ENCODE results near the gene C1QA.

Gene C1QA

DNA sequence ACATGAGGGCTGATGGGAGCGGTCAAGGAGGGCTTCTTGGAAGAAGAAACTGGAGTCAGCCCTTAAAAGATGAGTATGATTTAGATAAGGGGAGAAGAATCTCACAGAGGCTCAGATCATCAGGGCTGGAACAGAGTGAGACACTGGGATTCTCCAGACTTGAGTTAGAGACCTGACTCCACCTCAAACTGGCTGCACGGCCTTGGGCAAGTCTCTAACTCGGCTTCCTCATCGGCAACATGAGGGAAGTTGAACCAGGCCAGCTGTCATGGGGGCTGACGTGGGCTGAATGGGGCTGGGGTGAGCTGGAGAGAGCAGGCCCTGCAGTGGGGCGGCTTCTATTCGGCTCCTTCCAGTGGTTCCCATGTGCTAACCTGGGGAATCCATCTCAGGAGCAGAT is 9.5 kb downstream of the C1QA start:
- no peaks in the 10 kb centered on the region for H4K20me1 ChIP-seq (ENCODE audit: insufficient read depth)
- TF ChIP-seq, protein P1, sequence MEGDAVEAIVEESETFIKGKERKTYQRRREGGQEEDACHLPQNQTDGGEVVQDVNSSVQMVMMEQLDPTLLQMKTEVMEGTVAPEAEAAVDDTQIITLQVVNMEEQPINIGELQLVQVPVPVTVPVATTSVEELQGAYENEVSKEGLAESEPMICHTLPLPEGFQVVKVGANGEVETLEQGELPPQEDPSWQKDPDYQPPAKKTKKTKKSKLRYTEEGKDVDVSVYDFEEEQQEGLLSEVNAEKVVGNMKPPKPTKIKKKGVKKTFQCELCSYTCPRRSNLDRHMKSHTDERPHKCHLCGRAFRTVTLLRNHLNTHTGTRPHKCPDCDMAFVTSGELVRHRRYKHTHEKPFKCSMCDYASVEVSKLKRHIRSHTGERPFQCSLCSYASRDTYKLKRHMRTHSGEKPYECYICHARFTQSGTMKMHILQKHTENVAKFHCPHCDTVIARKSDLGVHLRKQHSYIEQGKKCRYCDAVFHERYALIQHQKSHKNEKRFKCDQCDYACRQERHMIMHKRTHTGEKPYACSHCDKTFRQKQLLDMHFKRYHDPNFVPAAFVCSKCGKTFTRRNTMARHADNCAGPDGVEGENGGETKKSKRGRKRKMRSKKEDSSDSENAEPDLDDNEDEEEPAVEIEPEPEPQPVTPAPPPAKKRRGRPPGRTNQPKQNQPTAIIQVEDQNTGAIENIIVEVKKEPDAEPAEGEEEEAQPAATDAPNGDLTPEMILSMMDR (conservative IDR thresholded peaks at IDR 0.05; ENCODE audit: low read depth, low read length), result no peak
- H3K4me1 ChIP-seq (ENCODE audit: low read depth, poor library complexity, severe bottlenecking), result no peaks in the 10 kb centered on the region
- peaks cover 54% of the 10 kb centered on the region for H3K27me3 ChIP-seq (ENCODE audit: insufficient read depth, low read depth)
- no peak overlapping the region for H3K4me3 ChIP-seq (IDR thresholded peaks at IDR 0.05; ENCODE audit: insufficient read depth, low read depth, low read length)
- H2AFZ ChIP-seq (ENCODE audit: low read depth), result no peak overlapping the region
- H3K9ac ChIP-seq, result no peak overlapping the region
- H3K4me2 ChIP-seq, result no peak overlapping the region
- H3K79me2 ChIP-seq (ENCODE audit: insufficient read depth, low read depth), result no peaks in the 10 kb centered on the region
- no peak overlapping the region for H3K27ac ChIP-seq
- H3K36me3 ChIP-seq (ENCODE audit: insufficient read depth), result no peaks in the 10 kb centered on the region

DNA sequence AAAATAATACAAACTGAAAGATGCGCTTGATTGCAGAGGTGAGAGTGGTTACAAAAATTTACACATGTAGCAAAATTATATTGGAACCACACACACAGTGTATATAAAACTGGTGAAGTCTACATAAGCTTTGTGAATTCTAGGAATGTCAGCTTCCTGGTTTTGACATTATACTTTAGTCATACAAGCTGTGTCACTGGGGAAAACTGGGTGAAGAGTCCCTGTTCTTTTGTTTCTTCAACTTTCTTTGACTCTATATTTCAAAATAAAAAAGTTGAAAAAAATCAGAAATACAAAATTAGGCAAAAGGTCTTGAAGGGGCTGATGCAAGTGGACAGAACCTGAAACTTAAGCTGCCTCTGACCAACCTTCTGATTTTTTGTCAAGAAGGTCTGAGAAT is 10.0 kb downstream of the C1QA start:
- Histone ChIP-seq H3K4me1 (ENCODE audit: low read depth, poor library complexity, severe bottlenecking) (no peaks in the 10 kb centered on the region), H3K4me3 (IDR thresholded peaks at IDR 0.05; ENCODE audit: insufficient read depth, low read depth, low read length) (no peak overlapping the region), H3K27ac (no peak overlapping the region), H2AFZ (ENCODE audit: low read depth) (no peak overlapping the region), H3K9ac (no peak overlapping the region), H4K20me1 (ENCODE audit: insufficient read depth) (no peaks in the 10 kb centered on the region), H3K79me2 (ENCODE audit: insufficient read depth, low read depth) (no peaks in the 10 kb centered on the region), H3K36me3 (ENCODE audit: insufficient read depth) (no peaks in the 10 kb centered on the region), H3K4me2 (no peak overlapping the region), H3K27me3 (ENCODE audit: insufficient read depth, low read depth) (peaks cover 58% of the 10 kb centered on the region)
- TF ChIP-seq, protein P1 (conservative IDR thresholded peaks at IDR 0.05; ENCODE audit: low read depth, low read length), result no peak

DNA sequence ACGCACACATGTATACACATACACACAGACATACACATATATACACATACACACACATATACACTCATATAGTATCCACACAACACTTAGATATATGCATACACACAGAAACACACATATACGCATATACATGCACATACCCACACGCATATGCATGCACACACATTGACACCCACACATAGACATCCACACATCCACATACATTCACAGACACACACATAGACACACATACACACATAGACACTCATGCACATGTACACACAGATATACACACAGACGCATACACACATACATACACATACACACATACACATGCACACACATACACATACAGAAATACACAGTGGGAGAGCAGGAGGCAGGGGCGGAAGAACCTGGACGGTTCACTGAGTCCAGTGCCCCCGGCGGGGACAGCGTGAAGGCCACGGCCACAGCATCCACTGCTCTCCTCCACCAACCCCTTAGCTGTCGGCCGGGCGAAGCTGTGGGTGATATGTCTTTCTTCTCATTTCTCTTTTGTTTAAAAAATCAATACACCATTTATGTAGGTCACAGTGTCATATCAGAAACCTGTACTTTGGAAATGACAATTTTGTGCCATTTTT is 13.8 kb downstream of the C1QA start:
- H3K27me3 ChIP-seq (ENCODE audit: insufficient read depth, low read depth), result peaks cover 81% of the 10 kb centered on the region
- no peaks in the 10 kb centered on the region for H3K4me1 ChIP-seq (ENCODE audit: low read depth, poor library complexity, severe bottlenecking)
- TF ChIP-seq, protein P1 (conservative IDR thresholded peaks at IDR 0.05; ENCODE audit: low read depth, low read length), result no peak
- no peak overlapping the region for H3K9ac ChIP-seq
- no peak overlapping the region for H3K4me3 ChIP-seq (IDR thresholded peaks at IDR 0.05; ENCODE audit: insufficient read depth, low read depth, low read length)
- H3K36me3 ChIP-seq (ENCODE audit: insufficient read depth), result no peaks in the 10 kb centered on the region
- H3K27ac ChIP-seq, result no peak overlapping the region
- no peak overlapping the region for H2AFZ ChIP-seq (ENCODE audit: low read depth)
- no peaks in the 10 kb centered on the region for H4K20me1 ChIP-seq (ENCODE audit: insufficient read depth)
- no peaks in the 10 kb centered on the region for H3K79me2 ChIP-seq (ENCODE audit: insufficient read depth, low read depth)
- H3K4me2 ChIP-seq, result no peak overlapping the region

DNA sequence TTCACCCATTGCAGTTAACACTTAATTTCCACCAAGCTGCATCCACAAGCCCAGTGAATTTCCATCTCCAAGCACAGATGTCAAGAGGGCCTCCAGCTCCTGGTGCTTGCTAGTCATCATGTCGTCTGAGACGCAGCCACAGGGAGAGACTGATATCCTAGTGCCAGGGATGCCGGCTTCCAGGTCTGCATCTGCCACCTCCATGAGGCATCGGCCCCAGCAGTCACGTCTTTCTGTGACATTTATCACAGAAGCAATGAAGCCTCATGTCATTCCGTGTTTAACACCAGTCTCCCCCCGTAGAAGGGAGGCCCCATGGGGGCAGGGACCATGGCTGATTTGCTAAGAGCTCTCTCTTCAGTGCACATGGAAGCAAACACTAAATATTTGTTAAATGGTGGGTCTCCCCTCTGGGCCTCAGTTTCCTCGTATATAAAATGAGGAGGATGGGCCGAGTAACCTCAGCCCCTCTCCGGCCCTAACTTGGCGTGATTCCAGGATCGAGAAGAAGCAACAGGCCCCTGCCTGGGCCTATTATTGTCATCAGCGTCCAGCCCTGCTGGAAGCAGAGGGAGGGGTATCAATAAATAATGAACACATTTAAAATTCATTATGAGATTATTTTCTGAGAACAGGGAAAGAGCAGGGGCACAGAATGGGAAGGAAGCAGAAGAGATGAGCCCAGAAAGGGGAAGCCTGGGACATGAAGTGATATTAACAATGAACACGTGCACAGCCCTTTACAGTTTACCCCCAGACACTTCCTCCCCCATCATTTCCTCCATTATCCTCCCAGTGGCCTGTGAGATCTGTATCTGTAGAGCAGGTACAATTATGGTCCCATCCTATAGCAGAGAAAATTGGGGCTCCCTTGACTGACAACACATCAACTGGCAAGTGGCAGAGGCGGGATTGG is 15.8 kb downstream of the C1QA start:
- H3K79me2 ChIP-seq (ENCODE audit: insufficient read depth, low read depth), result no peaks in the 10 kb centered on the region
- H3K27me3 ChIP-seq (ENCODE audit: insufficient read depth, low read depth), result peaks cover 79% of the 10 kb centered on the region
- H2AFZ ChIP-seq (ENCODE audit: low read depth), result no peak overlapping the region
- no peak overlapping the region for H3K9ac ChIP-seq
- no peak overlapping the region for H3K4me3 ChIP-seq (IDR thresholded peaks at IDR 0.05; ENCODE audit: insufficient read depth, low read depth, low read length)
- H3K4me2 ChIP-seq, result no peak overlapping the region
- H3K36me3 ChIP-seq (ENCODE audit: insufficient read depth), result no peaks in the 10 kb centered on the region
- no peaks in the 10 kb centered on the region for H4K20me1 ChIP-seq (ENCODE audit: insufficient read depth)
- TF ChIP-seq, protein P1 (conservative IDR thresholded peaks at IDR 0.05; ENCODE audit: low read depth, low read length), result no peak
- H3K27ac ChIP-seq, result no peak overlapping the region
- no peaks in the 10 kb centered on the region for H3K4me1 ChIP-seq (ENCODE audit: low read depth, poor library complexity, severe bottlenecking)
